ENCODE results near the gene OXTR. TPM values are rescaled to one million over a fixed set of nuclear protein-coding genes. Genes with fewer than 3 reads are reported as not detected.

Gene OXTR
- total RNA-seq, 1 donor from 2014 or later: 0.50 TPM

- intact Hi-C loops (cut with DNase I): no loop called here
- Histone ChIP-seq H3K4me1 (no peaks in the 10 kb centered on the region), H3K27ac (no peak overlapping the region), H3K9me3 (peaks cover 13% of the 10 kb centered on the region), H3K36me3 (no peaks in the 10 kb centered on the region), H3K4me3 (no peak overlapping the region), H3K27me3 (ENCODE audit: low read depth) (no peaks in the 10 kb centered on the region)
- DNase-seq (no peak), ATAC-seq (no peak)
- TF ChIP-seq CTCF (IDR thresholded peaks at IDR 0.05): no peak
Measured at GRCh38 chr3:8784676-8785435, 15.4 kb upstream of the OXTR start.

GRCh38 chr3:8780279-8780678, 10.9 kb upstream of the OXTR start:
- intact Hi-C loops (cut with DNase I): no loop called here
- TF ChIP-seq CTCF (IDR thresholded peaks at IDR 0.05): no peak
- H3K4me1 ChIP-seq: no peaks in the 10 kb centered on the region

GRCh38 chr3:8778475-8778874, 9.1 kb upstream of the OXTR start:
- TF ChIP-seq CTCF (IDR thresholded peaks at IDR 0.05): no peak
- no peaks in the 10 kb centered on the region for H3K27me3 ChIP-seq (ENCODE audit: low read depth)
- H3K4me3 ChIP-seq: no peak overlapping the region
- no peaks in the 10 kb centered on the region for H3K36me3 ChIP-seq
- no peak overlapping the region for H3K27ac ChIP-seq
- ATAC-seq: no peak
- no peak for DNase-seq
- H3K9me3 ChIP-seq: no peaks in the 10 kb centered on the region
- intact Hi-C loops (cut with DNase I): no loop called here
- no peaks in the 10 kb centered on the region for H3K4me1 ChIP-seq

More at GRCh38 chr3:8780279-8780678, 10.9 kb upstream of the OXTR start:
- Histone ChIP-seq H3K27me3 (ENCODE audit: low read depth) (no peaks in the 10 kb centered on the region), H3K36me3 (no peaks in the 10 kb centered on the region), H3K27ac (no peak overlapping the region), H3K9me3 (no peaks in the 10 kb centered on the region), H3K4me3 (no peak overlapping the region)
- DNase-seq (no peak), ATAC-seq (no peak)

- no peaks in the 10 kb centered on the region for H3K9me3 ChIP-seq
- no peak for ATAC-seq
- DNase-seq: no peak
- intact Hi-C loops (cut with DNase I): no loop called here
- H3K36me3 ChIP-seq: no peaks in the 10 kb centered on the region
- TF ChIP-seq CTCF (IDR thresholded peaks at IDR 0.05): no peak
- H3K4me3 ChIP-seq: no peak overlapping the region
- no peaks in the 10 kb centered on the region for H3K4me1 ChIP-seq
- H3K27ac ChIP-seq: no peak overlapping the region
- H3K27me3 ChIP-seq (ENCODE audit: low read depth): no peaks in the 10 kb centered on the region
Measured at GRCh38 chr3:8777978-8778267, 8.5 kb upstream of the OXTR start.

- Histone ChIP-seq H3K9me3 (no peaks in the 10 kb centered on the region), H3K27me3 (ENCODE audit: low read depth) (no peaks in the 10 kb centered on the region), H3K4me1 (no peaks in the 10 kb centered on the region), H3K36me3 (no peaks in the 10 kb centered on the region), H3K27ac (no peak overlapping the region), H3K4me3 (no peak overlapping the region)
- ATAC-seq (no peak), DNase-seq (no peak)
- TF ChIP-seq CTCF (IDR thresholded peaks at IDR 0.05): no peak
- intact Hi-C loops (cut with DNase I): no loop called here
Measured at GRCh38 chr3:8777201-8777977, 8.0 kb upstream of the OXTR start.

Measured in lower lobe of right lung (tissue), 2 donors.